ENCODE data around the gene HNRNPL. TPM values are rescaled to one million over a fixed set of nuclear protein-coding genes. Genes with fewer than 3 reads are reported as not detected.

The HNRNPL gene
- total and polyA plus RNA-seq, 2 of the 8 experiments (the other 6 are each of a cell fraction or from before 2014, with no cell fraction given), result 404 to 779 TPM

GRCh38 chr19:38843175-38843758, 6.5 kb downstream of the HNRNPL start:
- Histone ChIP-seq H4K91ac (replicated peaks; ENCODE audit: insufficient read length, low read length) (no peak overlapping the region), H3K9me3 (ENCODE audit: insufficient read depth in 2 of 2, low read depth in 1 of 2, low read length in 1 of 2) (no peaks in the 10 kb centered on the region), H3K18ac (ENCODE audit: extremely low read depth, low read length) (no peak overlapping the region), H3K4ac (replicated peaks; ENCODE audit: insufficient read length, low read depth, low read length) (no peak overlapping the region), H3K9ac (replicated peaks in 1 of 4; ENCODE audit: extremely low read depth in 1 of 4, low read depth in 3 of 4, low read length in 3 of 4) (no peak overlapping the region), H4K8ac (ENCODE audit: extremely low read depth, insufficient read depth, low read length) (no peak overlapping the region), H3K79me1 (ENCODE audit: low read depth, low read length) (peaks cover 15% of the 10 kb centered on the region; the same call in 1 of the 2 replicates), H3K27me3 (replicated peaks in 1 of 4; ENCODE audit: control insufficient read depth in 3 of 4, extremely low read depth in 1 of 4, insufficient read depth in 3 of 4, low read length in 3 of 4) (no peaks in the 10 kb centered on the region; a peak in 1 of 7 replicates), H4K5ac (ENCODE audit: insufficient read length, low read depth, low read length) (no peak overlapping the region), H3K14ac (ENCODE audit: insufficient read length) (no peak overlapping the region), H2BK120ac (replicated peaks; ENCODE audit: low read depth, low read length) (no peak overlapping the region), H3K36me3 (ENCODE audit: control insufficient read depth in 2 of 4, insufficient read depth in 4 of 4, low read length in 3 of 4) (peaks cover 80 to 100% (median 94%) of the 10 kb centered on the region in 4 experiments), H2BK15ac (ENCODE audit: low read length) (no peak overlapping the region), H4K20me1 (replicated peaks in 1 of 2; ENCODE audit: control insufficient read depth in 1 of 2, insufficient read depth in 2 of 2, low read length in 2 of 2) (peaks cover 46 to 60% of the 10 kb centered on the region in 2 experiments), H2BK5ac (ENCODE audit: low read depth, low read length) (no peak overlapping the region), H3K23ac (ENCODE audit: insufficient read length) (no peak overlapping the region), H3K56ac (replicated peaks; ENCODE audit: insufficient read length, low read depth, low read length) (no peak overlapping the region), H3K4me1 (replicated peaks in 1 of 4; ENCODE audit: control insufficient read depth in 3 of 4, insufficient read depth in 4 of 4, low read length in 3 of 4) (peaks cover 0 to 6% (median 2%) of the 10 kb centered on the region in 4 experiments; a peak in 4 of 7 replicates), H2AK5ac (ENCODE audit: low read depth, low read length) (no peak overlapping the region), H2AFZ (ENCODE audit: low read length) (no peak overlapping the region), H3K27ac (ENCODE audit: low read depth, low read length) (no peak overlapping the region), H3K23me2 (ENCODE audit: low read depth, low read length) (peaks cover 1% of the 10 kb centered on the region; the same call in 1 of the 2 replicates), H3K79me2 (ENCODE audit: control insufficient read depth in 1 of 2, insufficient read depth in 2 of 2, low read length in 2 of 2) (peaks cover 14 to 67% of the 10 kb centered on the region in 2 experiments), H2BK20ac (ENCODE audit: low read length) (no peak overlapping the region), H3K4me3 (ENCODE audit: extremely low read depth in 1 of 4, insufficient read depth in 2 of 4, low read depth in 3 of 4, low read length in 4 of 4) (no peak overlapping the region), H2BK12ac (ENCODE audit: low read depth, low read length) (no peak overlapping the region), H3K4me2 (ENCODE audit: insufficient read depth in 1 of 2, low read depth in 2 of 2, low read length in 2 of 2) (no peak overlapping the region)
- CTCF ChIA-PET (ENCODE audit: partially characterized antibody), result interaction anchor here (1.3 kb wide), 1 partner anchor 8 kb away, joined by 4 read pairs; no protein-coding TSS in a partner anchor
- POLR2A ChIA-PET (ENCODE audit: partially characterized antibody), result interaction anchor here (0.7 to 8.3 kb wide), 11 partner anchors 9 to 91 kb away, joined by 3 to 376 read pairs (median 4); partner anchors contain the start of genes ECH1 and RINL
- TF ChIP-seq E2F6 (IDR thresholded peaks at IDR 0.05) (no peak), POLR2AphosphoS5 (IDR thresholded peaks at IDR 0.05; ENCODE audit: low read depth, low read length) (peak; percentile 85), POLR2A (IDR thresholded peaks at IDR 0.05; ENCODE audit: control extremely low read depth in 1 of 2, low read depth in 2 of 2, low read length in 2 of 2) (0 out of 3 replicates have a peak, but pooled peaks of 1 of the 2 experiments have one; percentile 53)
- no peak for FAIRE-seq
- no peak for DNase-seq (ENCODE audit: low read depth in 1 of 2, low spot score in 2 of 2)
- WGBS, 2 experiments (ENCODE audit: extremely low coverage in 1 of 2, insufficient coverage in 1 of 2, insufficient read length in 1 of 2, insufficient replicate concordance in 2 of 2, low coverage in 1 of 2, low lambda C conversion rate in 2 of 2, missing lambda C conversion rate in 1 of 2), result 94% methylated on average over 9 of the region's 9 CpGs; no CpG with 5 or more reads in 1 of the 2 experiments

All from H1 (cell line).